ENCODE results near the gene KRTAP13-1.

KRTAP13-1 gene

GRCh38 chr21:30395731-30396130 is at the start of gene KRTAP13-1:
Gene KRTAP13-1 (plus strand): TSS chr21:30396031. CDS start chr21:30396087, 56 bp downstream.
- DNase-seq = no peak

- no peak for DNase-seq
These were observed 47.3 kb upstream of the KRTAP13-1 start, which contains the start of gene KRTAP23-1 for GRCh38 chr21:30348506-30348905. Gene KRTAP23-1 (minus strand): TSS chr21:30348606. CDS start chr21:30348606, 0 bp downstream.

- DNase-seq = peak in 1 of 2 experiments; percentile 19
These were observed 46.3 kb upstream of the KRTAP13-1 start for GRCh38 chr21:30349572-30349971.

GRCh38 chr21:30351534-30351933 is 44.3 kb upstream of the KRTAP13-1 start:
- no peak for DNase-seq

- DNase-seq = no peak
These were observed 41.4 kb upstream of the KRTAP13-1 start for GRCh38 chr21:30354308-30355005.

- DNase-seq = no peak
These were observed 39.9 kb upstream of the KRTAP13-1 start for GRCh38 chr21:30355906-30356305.

- DNase-seq = no peak
These were observed 23.6 kb upstream of the KRTAP13-1 start, which contains the start of gene KRTAP13-2 for GRCh38 chr21:30372139-30372770. Gene KRTAP13-2 (minus strand): TSS chr21:30372271. CDS start chr21:30372213, 58 bp downstream.

- no peak for DNase-seq
These were observed 13.6 kb upstream of the KRTAP13-1 start for GRCh38 chr21:30382201-30382600.

GRCh38 chr21:30391492-30392025 is 4.3 kb upstream of the KRTAP13-1 start:
- DNase-seq = no peak

GRCh38 chr21:30408782-30409494 is 13.1 kb downstream of the KRTAP13-1 start:
- DNase-seq = no peak

GRCh38 chr21:30415993-30416392 is 20.2 kb downstream of the KRTAP13-1 start:
- no peak for DNase-seq

- no peak for DNase-seq
These were observed 30.0 kb downstream of the KRTAP13-1 start, which contains the start of gene KRTAP13-3 for GRCh38 chr21:30425826-30426225. Gene KRTAP13-3 (minus strand): TSS chr21:30425926. CDS start chr21:30425912, 14 bp downstream.

- DNase-seq = no peak
These were observed 30.9 kb downstream of the KRTAP13-1 start for GRCh38 chr21:30426731-30427130.

- DNase-seq = no peak
These were observed 34.4 kb downstream of the KRTAP13-1 start, which contains the start of gene KRTAP13-4 for GRCh38 chr21:30430170-30430655. Gene KRTAP13-4 (plus strand): TSS chr21:30430220. CDS start chr21:30430276, 56 bp downstream.

- no peak for DNase-seq
These were observed 38.3 kb downstream of the KRTAP13-1 start for GRCh38 chr21:30434033-30434631.

- DNase-seq = no peak
These were observed 41.3 kb downstream of the KRTAP13-1 start for GRCh38 chr21:30437010-30437565.

GRCh38 chr21:30439975-30440374 is 44.1 kb downstream of the KRTAP13-1 start, which contains the start of gene KRTAP15-1:
Gene KRTAP15-1 (plus strand): TSS chr21:30440275. CDS start chr21:30440328, 53 bp downstream.
- no peak for DNase-seq

- DNase-seq = no peak
These were observed 47.4 kb downstream of the KRTAP13-1 start for GRCh38 chr21:30443226-30443625.

GRCh38 chr21:30444204-30444603 is 48.4 kb downstream of the KRTAP13-1 start:
- DNase-seq = no peak

Data from NCI-H1930 (cell line).